Epithelial cell of proximal tubule (primary cell): ENCODE measurements around the gene ADARB2. TPM values are rescaled to one million over a fixed set of nuclear protein-coding genes. Genes with fewer than 3 reads are reported as not detected.

ENCODE experiments used
- DNase-seq: peaks from one replicate; pipeline ENCODE4 v3.0.0-alpha.2; 2011; ENCODE audit warnings: low read depth
- H3K4me3 ChIP-seq: 2 replicates; pipeline ENCODE4 v1.5.1; 2011; ENCODE audit warnings: low read depth, mild to moderate bottlenecking, low read length
- total RNA-seq: library from RNA; depleted of rRNA; stranded (reverse); fragments of >200 nt; gene quantifications from 2 replicates; pipeline ENCODE4 v1.2.3, GENCODE V29; 2015
- TF ChIP-seq, protein P1 (sequence below): conservative IDR thresholded peaks from 2 replicates; pipeline ENCODE4 v1.5.1; 2012; ENCODE audit warnings: low read depth, mild to moderate bottlenecking, low read length

The ADARB2 gene
- total RNA-seq, 1 donor from 2014 or later = 0.63 TPM

DNA sequence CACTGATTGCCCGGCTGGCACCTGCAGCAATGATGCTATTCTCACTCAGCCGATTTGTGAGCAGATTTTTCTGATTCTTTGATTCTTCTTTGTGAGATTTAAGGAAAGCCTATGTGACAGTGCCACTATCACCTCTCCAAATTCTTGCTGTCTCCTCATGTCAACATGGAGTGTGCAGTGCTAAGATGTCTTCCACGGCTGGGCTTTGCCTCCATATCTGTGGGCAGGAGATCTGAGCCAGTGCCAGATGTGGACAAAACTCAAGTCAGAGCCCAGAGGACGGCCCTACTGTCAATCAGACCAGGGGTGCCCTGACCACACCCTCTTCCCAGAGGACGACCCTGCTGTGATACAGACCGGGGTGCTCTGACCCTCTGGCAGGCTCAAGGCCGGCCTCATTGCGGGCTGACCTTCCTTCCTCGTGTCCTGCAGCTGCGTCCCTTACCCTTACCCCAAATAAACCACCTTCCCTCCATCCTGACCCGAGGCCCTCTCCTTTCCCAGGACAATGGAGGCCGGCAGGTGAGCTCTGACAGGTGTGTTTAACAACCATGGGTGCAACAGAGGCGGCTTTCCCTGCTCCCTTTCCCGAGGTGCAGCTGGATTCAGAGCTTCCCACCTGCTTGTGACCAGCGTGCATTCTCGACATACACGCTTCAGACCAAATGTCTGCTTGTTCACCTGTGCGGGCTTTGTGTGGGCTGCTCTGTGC lies 221.4 kb downstream of the ADARB2 start:
- TF ChIP-seq, protein P1, sequence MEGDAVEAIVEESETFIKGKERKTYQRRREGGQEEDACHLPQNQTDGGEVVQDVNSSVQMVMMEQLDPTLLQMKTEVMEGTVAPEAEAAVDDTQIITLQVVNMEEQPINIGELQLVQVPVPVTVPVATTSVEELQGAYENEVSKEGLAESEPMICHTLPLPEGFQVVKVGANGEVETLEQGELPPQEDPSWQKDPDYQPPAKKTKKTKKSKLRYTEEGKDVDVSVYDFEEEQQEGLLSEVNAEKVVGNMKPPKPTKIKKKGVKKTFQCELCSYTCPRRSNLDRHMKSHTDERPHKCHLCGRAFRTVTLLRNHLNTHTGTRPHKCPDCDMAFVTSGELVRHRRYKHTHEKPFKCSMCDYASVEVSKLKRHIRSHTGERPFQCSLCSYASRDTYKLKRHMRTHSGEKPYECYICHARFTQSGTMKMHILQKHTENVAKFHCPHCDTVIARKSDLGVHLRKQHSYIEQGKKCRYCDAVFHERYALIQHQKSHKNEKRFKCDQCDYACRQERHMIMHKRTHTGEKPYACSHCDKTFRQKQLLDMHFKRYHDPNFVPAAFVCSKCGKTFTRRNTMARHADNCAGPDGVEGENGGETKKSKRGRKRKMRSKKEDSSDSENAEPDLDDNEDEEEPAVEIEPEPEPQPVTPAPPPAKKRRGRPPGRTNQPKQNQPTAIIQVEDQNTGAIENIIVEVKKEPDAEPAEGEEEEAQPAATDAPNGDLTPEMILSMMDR = no peak
- no peak for DNase-seq
- H3K4me3 ChIP-seq = no peak overlapping the region

DNA sequence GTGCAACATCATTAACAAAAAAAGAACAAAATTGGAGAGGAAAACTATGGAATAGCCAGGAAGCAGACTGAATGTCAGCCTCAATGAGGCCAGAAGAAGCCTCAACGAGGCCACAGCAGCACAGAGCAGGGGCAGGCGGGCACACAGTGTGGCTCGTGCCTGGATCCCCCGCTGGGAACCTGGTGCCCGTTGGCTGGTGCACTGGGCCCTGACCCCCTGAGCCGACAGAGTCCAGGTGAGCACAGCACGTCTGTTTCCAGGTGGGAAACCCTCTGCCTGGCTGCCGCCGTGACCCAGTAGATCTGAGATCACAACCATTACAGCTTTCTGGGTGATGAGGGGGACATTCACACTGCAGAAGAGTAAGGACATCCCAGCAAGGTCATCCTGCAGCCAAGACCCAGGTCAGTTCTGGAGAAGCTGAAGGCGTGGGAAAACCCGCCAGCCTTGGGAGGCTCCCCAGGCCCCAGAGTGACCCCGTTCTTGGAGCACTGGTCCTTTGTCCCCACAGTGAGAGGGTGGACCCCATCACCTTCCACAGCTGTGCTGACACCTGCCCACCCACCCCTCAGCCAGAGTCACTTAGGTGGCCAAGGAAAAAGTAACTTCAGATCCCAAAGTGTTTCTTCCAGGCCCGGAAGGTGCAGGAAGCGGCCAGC lies 222.1 kb downstream of the ADARB2 start:
- no peak for DNase-seq
- no peak overlapping the region for H3K4me3 ChIP-seq
- TF ChIP-seq, protein P1 = no peak

DNA sequence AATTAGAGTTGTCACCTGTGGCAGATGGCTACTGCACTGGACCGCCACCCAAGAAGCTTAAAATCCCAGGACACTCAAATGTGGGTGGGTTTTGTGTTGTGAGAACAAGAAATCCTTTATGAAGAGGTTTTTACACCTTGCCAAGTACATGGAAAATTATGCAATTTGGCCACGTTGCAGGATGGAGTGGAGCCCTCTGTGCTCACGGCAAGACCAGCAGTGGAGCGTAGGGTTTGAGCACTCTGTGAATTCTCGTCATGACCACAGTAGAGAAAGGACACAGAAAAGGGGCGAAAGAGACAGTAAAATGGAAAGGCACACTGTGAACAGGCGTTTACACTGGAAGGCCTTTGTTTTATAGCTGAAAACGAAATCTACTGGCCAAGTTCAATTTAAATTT lies 222.6 kb downstream of the ADARB2 start:
- no peak overlapping the region for H3K4me3 ChIP-seq
- TF ChIP-seq, protein P1 = no peak
- DNase-seq = no peak

DNA sequence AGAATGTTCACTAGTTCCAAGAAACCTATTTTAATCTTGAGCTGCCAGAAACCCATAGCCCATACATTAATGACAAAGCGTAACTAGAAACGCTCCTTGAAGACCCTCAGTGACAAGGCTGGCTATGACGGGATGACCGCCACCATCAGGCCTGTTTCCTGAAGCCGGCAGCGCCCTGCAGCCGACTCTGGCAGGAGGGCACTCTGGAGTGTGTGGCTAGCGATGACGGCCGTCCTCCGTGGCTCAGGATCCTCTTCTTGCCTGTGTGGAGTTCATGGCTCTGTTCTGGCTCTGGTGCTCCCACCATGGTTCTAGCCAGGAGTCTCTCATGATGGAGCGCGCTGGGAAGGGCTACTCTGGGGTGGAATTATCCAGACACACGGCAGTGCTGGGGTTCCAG lies 224.1 kb downstream of the ADARB2 start:
- DNase-seq = no peak
- no peak overlapping the region for H3K4me3 ChIP-seq
- TF ChIP-seq, protein P1 = no peak

DNA sequence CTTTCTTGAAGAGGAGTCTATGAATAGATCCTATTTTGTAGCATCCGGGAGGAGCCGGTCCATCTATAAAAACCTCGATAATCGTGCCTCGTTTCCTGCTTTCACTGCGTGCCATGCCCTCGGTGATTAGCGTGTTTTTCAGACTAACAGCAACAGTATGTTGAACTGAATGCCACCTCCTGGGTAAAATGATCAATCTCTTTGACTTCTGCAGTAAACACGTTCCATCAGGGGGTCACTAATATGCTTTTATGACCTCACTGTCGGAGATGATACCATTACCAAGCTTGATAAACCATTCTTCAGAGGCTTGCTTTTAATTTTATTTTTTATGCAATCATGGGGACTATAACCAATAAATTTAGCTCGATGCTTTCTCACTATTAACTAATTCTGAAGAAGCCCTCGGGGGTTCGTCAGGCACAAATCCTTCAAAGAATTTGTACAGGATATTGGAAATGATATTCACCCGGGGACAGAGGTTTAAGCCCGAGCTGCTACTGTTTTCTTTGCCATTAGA lies 228.3 kb downstream of the ADARB2 start:
- H3K4me3 ChIP-seq = no peak overlapping the region
- DNase-seq = no peak
- TF ChIP-seq, protein P1 = no peak

DNA sequence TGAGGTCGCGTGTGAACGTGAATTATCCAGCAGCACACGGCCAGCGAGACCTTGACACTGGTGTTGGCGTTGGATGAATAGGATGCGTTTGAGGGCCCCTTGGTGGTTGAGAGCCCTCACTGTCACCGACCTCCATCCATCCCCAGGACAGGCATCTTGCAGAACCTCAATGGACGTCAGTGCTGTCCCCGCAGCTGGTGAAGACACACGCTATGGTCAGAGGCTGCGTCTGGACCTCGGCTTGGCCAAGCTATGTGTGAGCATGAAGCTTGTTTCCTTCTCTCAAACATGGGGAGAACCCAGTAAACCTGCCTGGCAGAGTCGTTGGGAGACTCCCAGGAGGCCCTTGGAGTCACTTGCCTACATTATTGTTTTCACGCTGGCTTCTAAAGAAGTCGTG lies 229.2 kb downstream of the ADARB2 start:
- TF ChIP-seq, protein P1 = no peak
- DNase-seq = no peak
- no peak overlapping the region for H3K4me3 ChIP-seq

DNA sequence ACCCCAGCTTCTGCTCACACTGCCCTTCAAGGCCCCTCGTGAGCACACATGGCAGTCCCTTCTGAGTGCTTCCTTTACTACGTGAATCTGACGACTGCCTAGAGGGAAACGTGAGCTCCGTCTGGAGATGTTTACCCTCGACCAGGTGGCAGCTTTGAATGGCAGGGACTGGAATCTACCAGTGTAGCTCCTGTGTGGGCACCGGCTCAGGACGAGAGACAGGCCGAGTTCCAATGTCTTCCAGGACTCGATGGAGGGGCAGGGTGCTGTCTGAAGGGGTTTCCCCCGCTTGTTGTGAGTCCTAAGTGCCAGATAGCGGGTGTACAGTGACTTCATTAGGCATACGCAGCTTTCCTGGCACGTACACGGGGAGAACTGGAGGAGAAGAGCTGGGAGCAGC lies 229.9 kb downstream of the ADARB2 start:
- no peak for DNase-seq
- no peak overlapping the region for H3K4me3 ChIP-seq
- TF ChIP-seq, protein P1 = no peak
